Epithelial cell of proximal tubule (primary cell): ENCODE results near the gene APCS. TPM values are rescaled to one million over a fixed set of nuclear protein-coding genes. Genes with fewer than 3 reads are reported as not detected.

Experiments used
- DNase-seq: peaks from one replicate; pipeline ENCODE4 v3.0.0-alpha.2; 2011; ENCODE audit warnings: low read depth
- H3K4me3 ChIP-seq: 2 replicates; pipeline ENCODE4 v1.5.1; 2011; ENCODE audit warnings: low read depth, mild to moderate bottlenecking, low read length
- total RNA-seq: library from RNA; depleted of rRNA; stranded (reverse); fragments of >200 nt; gene quantifications from 2 replicates; pipeline ENCODE4 v1.2.3, GENCODE V29; 2015
- TF ChIP-seq, protein P1 (sequence below): conservative IDR thresholded peaks from 2 replicates; pipeline ENCODE4 v1.5.1; 2012; ENCODE audit warnings: low read depth, mild to moderate bottlenecking, low read length

Gene APCS
- total RNA-seq, 1 donor from 2014 or later, result not detected

DNA sequence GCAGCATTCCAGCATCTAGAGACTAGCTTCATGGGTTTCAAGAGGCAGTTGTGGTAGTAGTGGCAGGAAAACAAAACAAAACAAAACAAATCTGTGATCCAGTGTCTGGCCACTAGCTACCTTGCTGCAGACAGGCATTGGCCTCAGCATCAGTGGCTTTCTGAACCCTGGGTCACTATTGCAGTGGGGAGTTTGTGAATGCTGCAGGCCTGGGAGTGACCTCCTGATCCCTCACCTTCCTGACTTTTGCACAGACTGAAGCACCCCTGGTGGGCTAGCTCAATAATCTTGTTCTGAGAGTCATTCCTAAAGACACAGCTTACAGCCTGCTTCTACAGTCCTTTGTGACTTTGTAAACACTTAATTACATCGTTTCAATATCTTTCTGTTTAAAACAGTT, 24.9 kb upstream of the APCS start:
- DNase-seq, result no peak
- TF ChIP-seq, protein P1, sequence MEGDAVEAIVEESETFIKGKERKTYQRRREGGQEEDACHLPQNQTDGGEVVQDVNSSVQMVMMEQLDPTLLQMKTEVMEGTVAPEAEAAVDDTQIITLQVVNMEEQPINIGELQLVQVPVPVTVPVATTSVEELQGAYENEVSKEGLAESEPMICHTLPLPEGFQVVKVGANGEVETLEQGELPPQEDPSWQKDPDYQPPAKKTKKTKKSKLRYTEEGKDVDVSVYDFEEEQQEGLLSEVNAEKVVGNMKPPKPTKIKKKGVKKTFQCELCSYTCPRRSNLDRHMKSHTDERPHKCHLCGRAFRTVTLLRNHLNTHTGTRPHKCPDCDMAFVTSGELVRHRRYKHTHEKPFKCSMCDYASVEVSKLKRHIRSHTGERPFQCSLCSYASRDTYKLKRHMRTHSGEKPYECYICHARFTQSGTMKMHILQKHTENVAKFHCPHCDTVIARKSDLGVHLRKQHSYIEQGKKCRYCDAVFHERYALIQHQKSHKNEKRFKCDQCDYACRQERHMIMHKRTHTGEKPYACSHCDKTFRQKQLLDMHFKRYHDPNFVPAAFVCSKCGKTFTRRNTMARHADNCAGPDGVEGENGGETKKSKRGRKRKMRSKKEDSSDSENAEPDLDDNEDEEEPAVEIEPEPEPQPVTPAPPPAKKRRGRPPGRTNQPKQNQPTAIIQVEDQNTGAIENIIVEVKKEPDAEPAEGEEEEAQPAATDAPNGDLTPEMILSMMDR, result no peak
- H3K4me3 ChIP-seq, result no peak overlapping the region

DNA sequence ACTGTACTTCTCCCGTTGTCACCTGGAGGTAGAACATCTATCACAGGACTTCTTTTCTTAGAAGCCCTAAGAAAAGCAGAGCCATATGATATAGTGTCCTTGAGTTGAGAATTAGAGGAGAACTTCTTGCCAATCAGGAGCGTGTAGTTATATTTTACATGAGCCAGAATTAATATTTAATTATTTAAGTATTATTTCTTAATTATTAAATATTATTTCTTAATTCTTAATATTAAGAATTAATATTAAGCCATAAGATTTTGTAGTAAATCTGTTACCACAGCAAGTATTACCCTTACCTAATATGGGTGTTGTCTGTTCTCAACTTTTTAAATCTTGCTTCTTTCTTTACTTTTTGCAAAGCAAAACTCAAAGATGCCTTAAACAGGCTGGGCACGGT, 10.2 kb upstream of the APCS start:
- TF ChIP-seq, protein P1, result no peak
- no peak overlapping the region for H3K4me3 ChIP-seq
- no peak for DNase-seq

- TF ChIP-seq, protein P1, result no peak
- no peak overlapping the region for H3K4me3 ChIP-seq
- no peak for DNase-seq
Observed at GRCh38 chr1:159580340-159580739, 7.3 kb upstream of the APCS start.

GRCh38 chr1:159581422-159581821, 6.2 kb upstream of the APCS start:
- no peak for DNase-seq
- H3K4me3 ChIP-seq, result no peak overlapping the region
- TF ChIP-seq, protein P1, result no peak

DNA sequence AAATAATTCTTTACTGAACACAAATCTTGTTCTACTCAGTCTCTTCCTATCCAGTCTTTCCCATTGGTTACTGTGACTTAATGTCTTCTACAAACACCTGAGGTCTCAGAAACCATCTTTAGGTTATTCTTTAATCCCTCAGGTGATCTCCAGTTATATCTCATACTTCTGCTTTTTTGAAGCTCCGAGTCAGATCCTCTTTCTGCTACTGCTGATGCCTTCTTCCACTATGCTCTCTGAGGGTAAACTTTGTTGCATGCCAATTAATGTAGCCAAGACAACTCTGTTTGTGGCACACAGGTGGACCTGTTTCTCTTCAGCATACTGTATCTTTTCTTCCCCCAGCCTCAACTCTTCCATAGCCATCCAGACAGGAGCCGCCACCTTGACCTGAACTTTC, 3.1 kb upstream of the APCS start:
- TF ChIP-seq, protein P1, result no peak
- no peak for DNase-seq
- no peak overlapping the region for H3K4me3 ChIP-seq

GRCh38 chr1:159591981-159592380, 4.4 kb downstream of the APCS start:
- H3K4me3 ChIP-seq, result no peak overlapping the region
- DNase-seq, result no peak
- TF ChIP-seq, protein P1, result no peak

DNA sequence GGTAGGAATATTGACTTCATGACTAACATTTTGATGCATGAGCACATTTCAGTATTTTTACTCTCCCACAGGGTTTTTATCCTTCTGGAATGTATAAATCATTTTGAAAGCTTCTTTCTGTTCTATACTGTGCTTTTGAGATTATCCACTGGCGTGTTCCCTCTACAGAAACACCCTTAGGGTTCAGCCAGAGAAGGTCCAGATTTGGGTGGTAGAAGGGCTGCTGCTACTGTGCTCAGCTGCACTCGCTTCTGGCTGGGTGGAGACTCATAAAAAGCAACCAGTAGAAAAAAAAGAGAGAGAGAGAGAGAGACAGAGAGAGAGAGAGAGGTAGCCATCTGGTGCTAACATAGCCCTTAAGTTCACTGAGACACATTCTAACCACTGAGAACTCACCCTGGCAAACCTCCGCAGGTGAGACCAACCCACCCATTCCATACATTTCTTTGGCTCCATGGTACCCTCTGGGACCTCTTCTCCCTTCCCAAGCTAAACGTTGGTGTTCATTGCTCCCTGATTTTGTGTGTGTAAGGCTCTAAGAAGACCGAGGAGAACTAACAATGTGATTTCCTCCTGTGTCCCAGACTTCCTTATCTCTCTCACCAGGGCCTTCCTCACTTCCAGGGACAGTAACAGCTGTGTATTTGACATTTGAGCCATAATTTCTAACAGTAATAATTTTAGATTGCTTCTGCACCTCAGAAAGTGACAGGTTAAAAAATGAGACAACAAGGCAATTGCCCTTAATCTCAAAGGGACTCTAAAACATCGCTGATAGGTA, 7.2 kb downstream of the APCS start:
- H3K4me3 ChIP-seq, result no peak overlapping the region
- DNase-seq, result no peak
- TF ChIP-seq, protein P1, result no peak
